ENCODE measurements around the gene ADGRL1.

ADGRL1 gene

DNA sequence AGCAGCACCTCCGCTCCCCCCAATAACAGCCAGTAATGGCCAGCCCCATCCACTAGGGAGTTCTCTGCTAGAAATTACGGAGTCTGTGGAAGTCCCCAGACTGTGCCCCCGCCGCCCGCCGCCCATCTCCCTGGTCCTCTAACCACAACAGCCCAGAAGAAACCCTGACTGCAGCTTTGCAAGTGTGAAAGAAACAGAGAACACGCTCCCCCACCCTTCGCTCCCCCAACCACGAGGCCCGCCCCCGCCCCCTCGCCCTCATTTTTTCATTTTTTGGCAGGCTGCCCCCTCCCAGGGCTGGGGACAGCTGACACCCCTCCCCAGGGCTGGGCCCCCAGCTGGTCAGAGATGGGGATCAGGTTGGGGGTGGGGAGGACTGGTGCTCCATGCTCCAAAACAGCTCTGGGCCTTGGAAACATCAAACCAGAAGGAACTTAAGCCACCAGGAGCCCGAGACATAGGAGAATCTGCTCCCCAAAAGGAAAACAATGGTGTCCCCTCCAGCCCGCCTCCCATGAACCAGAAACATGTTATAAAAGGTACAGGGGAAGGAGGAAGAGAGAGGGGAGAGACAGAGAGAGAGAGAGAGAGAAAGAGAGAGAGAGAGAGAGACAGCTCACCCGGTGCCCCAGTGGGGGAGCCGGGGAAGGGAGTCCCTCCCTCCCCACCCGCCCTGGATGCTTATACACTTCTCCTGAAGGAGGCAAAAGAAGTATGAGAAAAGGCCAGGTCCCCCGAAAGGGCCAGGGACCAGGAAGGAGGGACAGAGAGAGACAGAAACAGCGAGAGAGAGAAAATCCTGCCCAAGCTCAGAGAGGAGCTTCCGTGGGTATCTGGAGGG lies 39.8 kb downstream of the ADGRL1 start:
- no peak for TF ChIP-seq SIN3A (IDR thresholded peaks at IDR 0.05; ENCODE audit: borderline replicate concordance, insufficient read depth, low read length)
- TF ChIP-seq, protein P1, sequence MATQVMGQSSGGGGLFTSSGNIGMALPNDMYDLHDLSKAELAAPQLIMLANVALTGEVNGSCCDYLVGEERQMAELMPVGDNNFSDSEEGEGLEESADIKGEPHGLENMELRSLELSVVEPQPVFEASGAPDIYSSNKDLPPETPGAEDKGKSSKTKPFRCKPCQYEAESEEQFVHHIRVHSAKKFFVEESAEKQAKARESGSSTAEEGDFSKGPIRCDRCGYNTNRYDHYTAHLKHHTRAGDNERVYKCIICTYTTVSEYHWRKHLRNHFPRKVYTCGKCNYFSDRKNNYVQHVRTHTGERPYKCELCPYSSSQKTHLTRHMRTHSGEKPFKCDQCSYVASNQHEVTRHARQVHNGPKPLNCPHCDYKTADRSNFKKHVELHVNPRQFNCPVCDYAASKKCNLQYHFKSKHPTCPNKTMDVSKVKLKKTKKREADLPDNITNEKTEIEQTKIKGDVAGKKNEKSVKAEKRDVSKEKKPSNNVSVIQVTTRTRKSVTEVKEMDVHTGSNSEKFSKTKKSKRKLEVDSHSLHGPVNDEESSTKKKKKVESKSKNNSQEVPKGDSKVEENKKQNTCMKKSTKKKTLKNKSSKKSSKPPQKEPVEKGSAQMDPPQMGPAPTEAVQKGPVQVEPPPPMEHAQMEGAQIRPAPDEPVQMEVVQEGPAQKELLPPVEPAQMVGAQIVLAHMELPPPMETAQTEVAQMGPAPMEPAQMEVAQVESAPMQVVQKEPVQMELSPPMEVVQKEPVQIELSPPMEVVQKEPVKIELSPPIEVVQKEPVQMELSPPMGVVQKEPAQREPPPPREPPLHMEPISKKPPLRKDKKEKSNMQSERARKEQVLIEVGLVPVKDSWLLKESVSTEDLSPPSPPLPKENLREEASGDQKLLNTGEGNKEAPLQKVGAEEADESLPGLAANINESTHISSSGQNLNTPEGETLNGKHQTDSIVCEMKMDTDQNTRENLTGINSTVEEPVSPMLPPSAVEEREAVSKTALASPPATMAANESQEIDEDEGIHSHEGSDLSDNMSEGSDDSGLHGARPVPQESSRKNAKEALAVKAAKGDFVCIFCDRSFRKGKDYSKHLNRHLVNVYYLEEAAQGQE (IDR thresholded peaks at IDR 0.05; ENCODE audit: insufficient read depth in 1 of 2, low read depth in 2 of 2, low read length in 2 of 2), result no peak
- TF ChIP-seq POLR2AphosphoS5 (IDR thresholded peaks at IDR 0.05; ENCODE audit: low read depth, low read length), result no peak
- no peak for TF ChIP-seq TAF1 (IDR thresholded peaks at IDR 0.05; ENCODE audit: borderline replicate concordance, insufficient read depth, low read length)
- TF ChIP-seq FOXP2 (optimal IDR thresholded peaks at IDR 0.05; ENCODE audit: borderline replicate concordance, extremely low read depth, extremely low read length, insufficient read depth), result no peak

DNA sequence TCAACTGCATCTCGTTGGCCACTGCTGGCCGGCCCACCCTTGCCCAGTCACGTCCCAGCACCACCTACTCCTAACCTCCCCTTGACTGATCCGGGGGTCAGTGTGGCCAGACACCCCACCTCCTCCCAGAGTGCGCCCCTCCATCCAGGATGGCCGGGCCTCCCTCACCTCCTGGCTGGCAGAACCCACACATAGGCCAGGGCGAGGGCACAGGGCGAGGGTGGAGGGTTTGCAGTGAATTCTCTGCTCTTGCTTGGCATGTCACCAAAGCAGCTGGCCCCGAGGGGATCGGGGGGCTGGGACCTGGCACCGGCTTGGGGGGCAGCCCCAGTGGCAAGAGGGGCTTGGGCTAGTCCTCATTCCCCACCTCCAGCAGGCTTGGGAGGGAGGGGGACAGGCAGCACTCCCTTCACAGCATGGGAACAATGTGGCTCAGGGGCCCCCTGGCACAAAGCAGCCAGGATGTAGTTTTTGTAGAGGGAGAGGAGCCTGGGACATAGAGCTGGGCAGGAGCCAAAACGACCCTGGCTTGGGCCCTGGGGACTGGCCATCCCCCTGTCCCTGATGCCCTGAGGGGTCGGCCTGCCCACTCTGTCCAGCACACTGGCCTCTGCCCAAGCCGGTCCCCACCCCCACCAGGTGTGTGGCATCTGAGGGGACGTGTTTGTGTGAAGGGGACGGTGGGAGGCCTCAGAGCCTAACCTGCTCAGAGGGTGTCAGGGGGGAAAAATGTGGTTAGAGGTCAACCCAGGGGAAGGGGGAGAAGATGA lies 41.1 kb downstream of the ADGRL1 start:
- TF ChIP-seq SIN3A (IDR thresholded peaks at IDR 0.05; ENCODE audit: borderline replicate concordance, insufficient read depth, low read length), result no peak
- TF ChIP-seq FOXP2 (optimal IDR thresholded peaks at IDR 0.05; ENCODE audit: borderline replicate concordance, extremely low read depth, extremely low read length, insufficient read depth), result no peak
- no peak for TF ChIP-seq TAF1 (IDR thresholded peaks at IDR 0.05; ENCODE audit: borderline replicate concordance, insufficient read depth, low read length)
- TF ChIP-seq POLR2AphosphoS5 (IDR thresholded peaks at IDR 0.05; ENCODE audit: low read depth, low read length), result no peak
- TF ChIP-seq, protein P1 (IDR thresholded peaks at IDR 0.05; ENCODE audit: insufficient read depth in 1 of 2, low read depth in 2 of 2, low read length in 2 of 2), result no peak

DNA sequence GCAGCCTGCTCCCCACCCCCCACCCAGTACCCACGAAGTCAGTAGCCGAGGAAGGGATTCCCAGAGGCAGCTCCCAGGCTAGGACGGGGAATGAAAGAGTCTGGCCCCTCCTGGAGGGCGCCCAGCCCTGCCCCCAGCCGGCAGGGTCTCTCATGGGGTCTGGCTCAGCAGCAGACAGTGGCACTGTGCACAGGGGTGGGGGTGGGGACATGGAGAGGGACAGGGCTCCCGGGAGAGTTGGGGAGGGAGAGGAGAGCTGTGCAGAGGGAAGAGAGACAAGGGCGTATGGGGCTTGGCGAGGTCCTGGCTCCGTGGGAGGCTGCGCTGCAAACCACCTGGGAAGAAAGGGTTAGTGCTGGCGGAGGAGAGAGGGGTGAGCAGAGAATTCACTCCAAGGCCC lies 41.9 kb downstream of the ADGRL1 start:
- TF ChIP-seq TAF1 (IDR thresholded peaks at IDR 0.05; ENCODE audit: borderline replicate concordance, insufficient read depth, low read length) (no peak), POLR2AphosphoS5 (IDR thresholded peaks at IDR 0.05; ENCODE audit: low read depth, low read length) (no peak), SIN3A (IDR thresholded peaks at IDR 0.05; ENCODE audit: borderline replicate concordance, insufficient read depth, low read length) (no peak), FOXP2 (optimal IDR thresholded peaks at IDR 0.05; ENCODE audit: borderline replicate concordance, extremely low read depth, extremely low read length, insufficient read depth) (no peak)
- TF ChIP-seq, protein P1 (IDR thresholded peaks at IDR 0.05; ENCODE audit: insufficient read depth in 1 of 2, low read depth in 2 of 2, low read length in 2 of 2), result no peak

DNA sequence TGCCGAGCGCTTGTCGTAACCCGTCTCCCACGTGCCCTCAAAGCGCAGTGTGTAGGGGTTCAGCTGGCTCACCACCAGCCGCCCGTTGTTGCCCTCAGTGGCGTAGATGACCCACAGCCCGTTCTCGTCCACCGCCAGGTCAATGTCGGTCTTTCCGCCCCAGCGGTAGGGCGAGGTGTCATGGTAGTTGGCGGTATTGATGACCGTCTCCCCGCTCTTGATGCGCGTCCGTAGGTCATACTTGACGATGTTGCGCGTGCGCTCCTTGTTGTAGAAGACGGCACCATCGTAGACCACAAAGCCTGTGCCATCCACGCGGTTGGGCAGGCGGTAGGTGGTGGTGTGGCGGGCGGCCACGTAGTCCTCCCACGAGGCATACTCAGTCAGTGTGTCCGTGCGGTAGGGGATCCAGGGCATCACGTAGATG lies 43.1 kb downstream of the ADGRL1 start:
- TF ChIP-seq TAF1 (IDR thresholded peaks at IDR 0.05; ENCODE audit: borderline replicate concordance, insufficient read depth, low read length) (no peak), POLR2AphosphoS5 (IDR thresholded peaks at IDR 0.05; ENCODE audit: low read depth, low read length) (no peak), SIN3A (IDR thresholded peaks at IDR 0.05; ENCODE audit: borderline replicate concordance, insufficient read depth, low read length) (no peak), FOXP2 (optimal IDR thresholded peaks at IDR 0.05; ENCODE audit: borderline replicate concordance, extremely low read depth, extremely low read length, insufficient read depth) (no peak)
- TF ChIP-seq, protein P1 (IDR thresholded peaks at IDR 0.05; ENCODE audit: insufficient read depth in 1 of 2, low read depth in 2 of 2, low read length in 2 of 2), result no peak

Measured in PFSK-1 (cell line).